GM12874 (cell line): Measurements from ENCODE around the gene KRT80.

Source experiments
- CTCF ChIP-seq: IDR thresholded peaks from 2 replicates; pipeline ENCODE4 v1.5.1; 2011; ENCODE audit warnings: low read depth, mild to moderate bottlenecking, control low read depth, low read length, moderate library complexity; ENCODE audit not compliant: insufficient read depth

KRT80 gene

DNA sequence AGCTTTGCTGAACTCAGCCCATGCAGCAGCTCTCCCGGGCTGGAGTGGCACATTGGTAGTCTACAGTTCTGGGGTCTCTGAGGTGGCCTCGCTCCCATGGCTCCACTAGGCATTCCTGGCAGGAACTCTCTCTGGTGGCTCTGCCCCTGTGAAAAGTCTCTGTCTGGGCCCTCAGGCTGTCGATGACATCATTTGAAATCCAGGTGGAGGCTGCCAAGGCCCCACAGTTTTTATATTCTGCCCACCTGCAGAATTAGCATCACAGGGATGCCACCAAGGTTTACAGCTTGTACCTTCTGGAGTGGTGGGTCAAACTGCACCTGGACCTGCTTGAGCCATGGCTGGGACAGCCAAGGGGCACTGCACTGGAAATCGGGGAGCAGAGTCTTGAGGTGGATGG, 31.6 kb downstream of the KRT80 start:
- no peak for TF ChIP-seq CTCF

- no peak for TF ChIP-seq CTCF
Observed at GRCh38 chr12:52157566-52158150, 34.2 kb downstream of the KRT80 start.

- TF ChIP-seq CTCF: peak; percentile 95
Observed at GRCh38 chr12:52156757-52157565, 34.9 kb downstream of the KRT80 start.

DNA sequence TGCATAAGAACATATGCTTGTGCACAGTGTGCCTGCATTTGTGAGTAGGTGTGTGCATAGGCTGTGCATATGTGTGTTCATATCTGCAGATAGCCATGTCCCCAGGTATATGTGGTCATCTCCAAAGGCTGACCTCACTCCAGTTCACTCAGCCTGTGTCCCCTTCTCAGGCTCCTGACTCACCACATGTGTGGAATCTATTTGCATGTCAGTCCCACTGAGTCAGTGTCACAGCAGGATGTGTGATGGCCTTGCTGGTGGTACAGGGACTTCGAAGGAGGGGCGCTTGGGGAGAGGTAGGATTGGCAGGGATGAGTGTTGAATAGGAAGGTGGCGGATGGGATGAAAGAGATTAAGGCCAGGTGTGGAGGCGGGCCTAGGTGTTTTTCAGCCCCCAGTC, 35.5 kb downstream of the KRT80 start:
- no peak for TF ChIP-seq CTCF

- TF ChIP-seq CTCF: no peak
Observed at GRCh38 chr12:52155048-52155868, 36.6 kb downstream of the KRT80 start.

DNA sequence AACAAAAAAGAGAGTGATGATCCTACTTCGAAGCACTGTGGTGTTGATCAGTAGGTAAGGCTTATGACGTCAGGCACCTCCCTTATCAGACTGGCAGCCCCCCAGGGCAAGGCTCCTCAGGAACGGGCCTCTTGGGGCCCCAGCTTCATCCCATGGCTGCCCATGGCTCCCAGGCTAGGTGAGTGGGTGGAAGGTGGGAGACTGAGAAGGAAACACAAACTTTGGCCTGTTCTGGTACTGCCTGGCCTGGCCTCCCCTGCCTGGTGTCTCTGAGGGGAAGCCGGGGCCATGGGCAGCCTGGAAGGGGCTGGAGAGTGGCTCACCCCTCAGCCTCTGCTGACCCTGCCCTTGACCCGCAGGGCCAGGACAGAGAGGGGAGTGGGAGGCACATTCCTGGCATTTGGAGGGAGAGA, 38.9 kb downstream of the KRT80 start:
- no peak for TF ChIP-seq CTCF
